ENCODE data around the gene MRPS31.

- TF ChIP-seq MAX (IDR thresholded peaks at IDR 0.05; ENCODE audit: low read depth) (no peak), SMC3 (IDR thresholded peaks at IDR 0.05; ENCODE audit: low read depth, low read length) (no peak), CTCF (IDR thresholded peaks at IDR 0.05) (no peak), POLR2AphosphoS5 (IDR thresholded peaks at IDR 0.05; ENCODE audit: low read depth, low read length) (no peak), RAD21 (IDR thresholded peaks at IDR 0.05; ENCODE audit: low read length) (no peak), EP300 (IDR thresholded peaks at IDR 0.05; ENCODE audit: borderline replicate concordance in 1 of 2, low read depth in 1 of 2, low read length in 1 of 2) (no peak), GABPA (IDR thresholded peaks at IDR 0.05; ENCODE audit: low read depth) (no peak), RFX5 (IDR thresholded peaks at IDR 0.05; ENCODE audit: low read length) (no peak), GATA2 (CRISPR knock-in tag; IDR thresholded peaks at IDR 0.05) (no peak), FOSL2 (IDR thresholded peaks at IDR 0.05; ENCODE audit: borderline replicate concordance, low read depth) (no peak), TAF1 (IDR thresholded peaks at IDR 0.05; ENCODE audit: borderline replicate concordance, low read depth, low read length) (no peak), REST (IDR thresholded peaks at IDR 0.05; ENCODE audit: low read depth, low read length) (no peak)
Measured at GRCh38 chr13:40792284-40793051, 21.5 kb upstream of the MRPS31 start.
